Mesenchymal stem cell (in vitro differentiated cells and primary cell): ENCODE measurements around the gene EPOP.

Experiments used
- DNase-seq: peaks from one replicate; pipeline ENCODE4 v3.0.0-alpha.2; 2013
- H2AFZ ChIP-seq: one replicate; pipeline ENCODE4 v1.6.1; 2013; ENCODE audit warnings: low read depth, mild to moderate bottlenecking, control low read depth, inconsistent platforms, low read length, moderate library complexity
- H2AK5ac ChIP-seq: 2 replicates; pipeline ENCODE4 v1.6.1; 2013; ENCODE audit warnings: low read length, moderate library complexity, mild to moderate bottlenecking, inconsistent platforms; ENCODE audit not compliant: severe bottlenecking
- H2BK120ac ChIP-seq: one replicate; pipeline ENCODE4 v1.6.1; 2013; ENCODE audit warnings: low read depth, mild to moderate bottlenecking, inconsistent platforms, low read length, moderate library complexity
- H2BK12ac ChIP-seq, 2 experiments: one replicate each; pipeline ENCODE4 v1.6.1; 2013; ENCODE audit warnings: inconsistent platforms in 2 of 2, low read length in 2 of 2, mild to moderate bottlenecking in 2 of 2, moderate library complexity in 2 of 2, control low read depth in 1 of 2
- H2BK15ac ChIP-seq: one replicate; pipeline ENCODE4 v1.6.1; 2013; ENCODE audit warnings: mild to moderate bottlenecking, low read depth, inconsistent platforms; ENCODE audit not compliant: poor library complexity, severe bottlenecking
- H2BK5ac ChIP-seq: 2 replicates; pipeline ENCODE4 v1.6.1; 2013; ENCODE audit warnings: low read depth, mild to moderate bottlenecking, low read length, control low read depth, inconsistent platforms; ENCODE audit not compliant: poor library complexity, severe bottlenecking
- H3K14ac ChIP-seq, 2 experiments: one replicate each; pipeline ENCODE4 v1.6.1; 2013; ENCODE audit warnings: inconsistent platforms in 2 of 2, low read length in 2 of 2, control low read depth in 1 of 2, mild to moderate bottlenecking in 1 of 2, moderate library complexity in 1 of 2
- H3K18ac ChIP-seq, 2 experiments: one replicate each; pipeline ENCODE4 v1.6.1; 2013; ENCODE audit warnings: inconsistent platforms in 2 of 2, low read length in 2 of 2, control low read depth in 1 of 2, low read depth in 1 of 2, mild to moderate bottlenecking in 1 of 2
- H3K23ac ChIP-seq, 2 experiments: one replicate each; pipeline ENCODE4 v1.6.1; 2013; ENCODE audit warnings: inconsistent platforms in 2 of 2, low read length in 2 of 2, mild to moderate bottlenecking in 2 of 2, moderate library complexity in 2 of 2, control low read depth in 1 of 2
- H3K27ac ChIP-seq: 2 replicates; pipeline ENCODE4 v1.5.1; 2013; ENCODE audit warnings: mild to moderate bottlenecking, moderate library complexity, low read length, control low read depth, inconsistent platforms; ENCODE audit not compliant: poor library complexity, severe bottlenecking
- H3K27me3 ChIP-seq, 2 experiments: 2 replicates each; pipeline versions ENCODE4 v1.6.1 to v1.7.0; 2013; ENCODE audit warnings: low read length in 2 of 2, mild to moderate bottlenecking in 2 of 2, moderate library complexity in 2 of 2, control low read depth in 1 of 2, inconsistent platforms in 1 of 2; ENCODE audit not compliant: control insufficient read depth in 1 of 2, insufficient read depth in 1 of 2
- H3K36me3 ChIP-seq, 2 experiments: 2 replicates each; pipeline versions ENCODE4 v1.6.1 to v1.7.0; 2013; ENCODE audit warnings: low read length in 2 of 2, control low read depth in 1 of 2, inconsistent platforms in 1 of 2, low read depth in 1 of 2, mild to moderate bottlenecking in 1 of 2; ENCODE audit not compliant: insufficient read depth in 2 of 2, control insufficient read depth in 1 of 2
- H3K4ac ChIP-seq, 2 experiments: one replicate each; pipeline ENCODE4 v1.6.1; 2013; ENCODE audit warnings: inconsistent platforms in 2 of 2, low read length in 2 of 2, mild to moderate bottlenecking in 2 of 2, moderate library complexity in 2 of 2, control low read depth in 1 of 2, low read depth in 1 of 2
- H3K4me1 ChIP-seq: 2 replicates; pipeline ENCODE4 v1.6.1; 2013; ENCODE audit warnings: low read depth, low read length, control low read depth; ENCODE audit not compliant: control insufficient read depth, insufficient read depth
- H3K4me2 ChIP-seq: 2 replicates; pipeline ENCODE4 v1.6.1; 2013; ENCODE audit warnings: low read length, mild to moderate bottlenecking, inconsistent platforms; ENCODE audit not compliant: poor library complexity, severe bottlenecking
- H3K4me3 ChIP-seq, 2 experiments: 2 replicates each; pipeline versions ENCODE4 v1.5.1 to v1.7.0; 2013; ENCODE audit warnings: low read length in 2 of 2, mild to moderate bottlenecking in 2 of 2, control low read depth in 1 of 2, low read depth in 1 of 2; ENCODE audit not compliant: insufficient read depth in 1 of 2
- H3K79me1 ChIP-seq: replicated peaks from 2 replicates; pipeline ENCODE4 v1.6.1; 2013; ENCODE audit warnings: mild to moderate bottlenecking, control low read depth, low read length, inconsistent platforms; ENCODE audit not compliant: poor library complexity, severe bottlenecking
- H3K9ac ChIP-seq: 2 replicates; pipeline ENCODE4 v1.7.0; 2013; ENCODE audit warnings: mild to moderate bottlenecking, low read length, moderate library complexity
- H3K9me3 ChIP-seq: 2 replicates; pipeline ENCODE4 v1.7.0; 2013; ENCODE audit warnings: mild to moderate bottlenecking, low read length; ENCODE audit not compliant: control insufficient read depth
- H4K8ac ChIP-seq: one replicate; pipeline ENCODE4 v1.6.1; 2013; ENCODE audit warnings: inconsistent platforms, mild to moderate bottlenecking, low read length, moderate library complexity
- H4K91ac ChIP-seq: one replicate; pipeline ENCODE4 v1.6.1; 2013; ENCODE audit warnings: mild to moderate bottlenecking, low read length, inconsistent platforms
- WGBS: methylation state at CpG from one replicate; pipeline ENCODE4 v1.1.7; 2013; ENCODE audit warnings: mixed read lengths; 5-methylcytosine and 5-hydroxymethylcytosine counted together

The EPOP gene

DNA sequence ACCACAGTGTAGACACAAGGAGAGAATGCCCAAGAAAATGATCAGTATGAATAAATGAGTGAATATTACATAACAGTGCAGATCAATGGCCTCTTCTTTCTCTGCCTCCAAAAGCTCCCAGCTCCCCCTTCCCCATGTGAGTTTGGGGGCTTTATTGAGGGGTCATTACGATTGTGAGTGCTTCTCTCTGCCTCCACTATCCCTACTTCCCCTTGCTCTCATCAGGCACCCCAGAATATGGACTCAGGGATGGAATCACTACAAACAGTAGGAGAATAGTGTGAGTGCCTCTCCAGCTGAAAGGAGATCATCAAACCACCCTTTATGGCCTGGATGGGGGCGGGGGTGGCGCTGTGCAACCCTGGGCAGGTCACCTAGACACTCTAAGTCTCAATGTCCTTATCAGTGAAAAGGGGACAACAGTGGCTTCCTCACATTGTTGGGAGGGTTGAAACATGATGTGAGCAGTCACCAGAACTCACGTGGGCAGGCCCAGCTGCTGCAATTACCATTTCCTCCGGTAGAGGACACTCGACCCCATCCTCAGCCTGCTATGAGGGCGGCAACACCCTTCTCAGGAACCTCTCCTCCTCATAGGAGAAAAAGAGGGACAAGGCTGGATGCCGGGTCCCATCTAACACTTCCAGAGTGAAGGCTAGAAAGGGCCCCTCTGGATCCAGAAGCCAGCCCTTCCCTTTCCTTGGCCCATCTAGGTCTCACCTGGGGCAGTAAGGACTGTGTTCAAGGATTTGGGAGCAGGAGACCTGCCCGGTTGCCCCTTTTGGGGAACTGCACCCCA is 2.1 kb upstream of the EPOP start:
- Histone ChIP-seq H3K14ac (no peak overlapping the region), H3K4ac (no peak overlapping the region), H3K4me1 (peaks cover 18% of the 10 kb centered on the region), H3K18ac (peak overlapping the region in 1 of 2 experiments; percentile 6), H3K4me3 (peak overlapping the region in 1 of 2 experiments; percentile 51), H4K91ac (no peak overlapping the region), H2AFZ (peak overlapping the region; percentile 58), H3K79me1 (no peaks in the 10 kb centered on the region), H3K4me2 (no peak overlapping the region), H2AK5ac (no peak overlapping the region), H3K36me3 (no peaks in the 10 kb centered on the region), H2BK12ac (no peak overlapping the region), H3K9me3 (no peaks in the 10 kb centered on the region), H3K27me3 (peaks cover 27 to 31% of the 10 kb centered on the region in 2 experiments), H3K9ac (peak overlapping the region; percentile 60), H3K23ac (no peak overlapping the region), H2BK15ac (no peak overlapping the region), H4K8ac (no peak overlapping the region), H3K27ac (no peak overlapping the region), H2BK120ac (no peak overlapping the region), H2BK5ac (no peak overlapping the region)
- DNase-seq, result peak; percentile 81
- WGBS, result 16% methylated on average over 8 of the region's 9 CpGs

DNA sequence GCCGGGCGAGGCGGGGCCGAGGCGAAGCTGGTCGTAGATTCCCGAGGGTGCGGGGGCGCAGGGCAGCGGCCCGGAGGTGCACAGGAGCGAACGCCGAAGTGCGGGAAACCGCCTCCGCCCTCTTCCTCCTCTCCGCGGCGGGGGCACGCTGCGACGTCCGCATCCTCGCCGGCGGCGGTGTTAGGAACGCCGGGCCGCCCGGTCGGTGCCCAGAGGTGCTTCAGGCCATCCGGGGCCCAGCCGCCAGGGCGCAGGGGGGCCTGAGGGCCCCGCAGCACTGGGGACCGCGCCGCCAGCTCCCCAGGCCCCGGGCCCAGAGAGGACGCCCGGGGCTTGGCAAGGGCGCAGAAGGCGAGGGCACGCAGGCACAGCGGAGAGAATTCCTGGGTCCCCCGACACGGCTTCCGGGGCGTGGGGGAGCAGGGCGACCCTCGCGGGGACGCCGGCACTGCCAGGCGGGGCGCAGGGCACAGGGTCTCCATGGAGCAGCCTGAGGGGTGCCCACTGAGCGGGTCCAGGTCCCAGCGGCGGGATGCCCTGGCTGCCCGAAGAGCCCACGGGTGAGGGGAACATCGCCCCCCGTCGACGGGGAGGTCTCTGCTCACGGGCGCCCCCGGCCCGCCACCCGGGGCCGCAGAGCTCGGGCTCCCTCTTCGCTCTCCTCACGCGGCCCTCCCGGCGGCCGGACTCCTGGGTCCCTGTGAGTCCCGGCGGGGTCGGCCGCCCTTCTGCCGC is 576 bp downstream of the EPOP start:
- Histone ChIP-seq H4K8ac (peak overlapping the region; percentile 51), H3K36me3 (no peaks in the 10 kb centered on the region), H3K18ac (no peak overlapping the region), H2AK5ac (no peak overlapping the region), H2BK12ac (peak overlapping the region in 1 of 2 experiments; percentile 50), H3K23ac (peak overlapping the region in 1 of 2 experiments; percentile 66), H3K27ac (no peak overlapping the region), H3K9ac (peak overlapping the region; percentile 58), H3K27me3 (peaks cover 48 to 56% of the 10 kb centered on the region in 2 experiments), H3K4me1 (peaks cover 18% of the 10 kb centered on the region), H2BK5ac (no peak overlapping the region), H3K4me2 (peak overlapping the region; percentile 85), H3K4me3 (peak overlapping the region; percentile 50 to 72), H4K91ac (no peak overlapping the region), H3K79me1 (no peaks in the 10 kb centered on the region), H3K9me3 (no peaks in the 10 kb centered on the region), H2AFZ (no peak overlapping the region), H3K14ac (no peak overlapping the region), H3K4ac (no peak overlapping the region), H2BK15ac (peak overlapping the region; percentile 90), H2BK120ac (peak overlapping the region; percentile 19)
- WGBS, result 2% methylated on average over 69 of the region's 85 CpGs
- no peak for DNase-seq

DNA sequence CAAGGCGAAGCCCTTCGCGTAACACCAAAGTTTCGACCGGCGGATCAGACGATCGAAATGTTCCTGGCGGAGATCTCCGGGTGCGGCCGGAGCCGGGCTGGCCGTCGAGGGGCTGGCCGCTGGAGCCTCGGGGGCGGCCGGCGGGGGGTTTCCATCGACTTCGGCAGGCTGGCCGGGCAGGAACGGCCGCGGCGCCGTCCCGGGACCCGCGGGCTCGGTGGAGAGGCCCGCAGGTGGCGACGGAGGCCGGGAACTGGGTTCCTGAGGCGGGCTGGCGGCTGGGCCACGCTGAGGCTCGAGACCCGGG is 1.1 kb downstream of the EPOP start:
- no peaks in the 10 kb centered on the region for H3K9me3 ChIP-seq
- no peak overlapping the region for H3K14ac ChIP-seq
- H3K36me3 ChIP-seq, result no peaks in the 10 kb centered on the region
- H2AK5ac ChIP-seq, result no peak overlapping the region
- WGBS, result 0% methylated on average over 22 of the region's 41 CpGs
- H3K27ac ChIP-seq, result no peak overlapping the region
- no peak overlapping the region for H2AFZ ChIP-seq
- H3K4me3 ChIP-seq, result peak overlapping the region in 1 of 2 experiments; percentile 72
- no peak overlapping the region for H3K4ac ChIP-seq
- peaks cover 54 to 62% of the 10 kb centered on the region in 2 experiments for H3K27me3 ChIP-seq
- peak overlapping the region; percentile 90 for H2BK15ac ChIP-seq
- H3K9ac ChIP-seq, result no peak overlapping the region
- H2BK120ac ChIP-seq, result no peak overlapping the region
- DNase-seq, result no peak
- peaks cover 18% of the 10 kb centered on the region for H3K4me1 ChIP-seq
- no peak overlapping the region for H4K91ac ChIP-seq
- H3K18ac ChIP-seq, result no peak overlapping the region
- no peak overlapping the region for H2BK12ac ChIP-seq
- H2BK5ac ChIP-seq, result no peak overlapping the region
- H3K79me1 ChIP-seq, result no peaks in the 10 kb centered on the region
- H3K4me2 ChIP-seq, result peak overlapping the region; percentile 85
- H4K8ac ChIP-seq, result no peak overlapping the region
- H3K23ac ChIP-seq, result no peak overlapping the region
